Activated CD4-positive, alpha-beta T cell treated with anti-CD3 and anti-CD28 coated beads, Interleukin-2, amount 10 ng/mL, durations not matched to agents 7 days and 5 days (primary cell): ENCODE measurements around the gene NUP42. TPM values are rescaled to one million over a fixed set of nuclear protein-coding genes. Genes with fewer than 3 reads are reported as not detected.

Experiments
- CTCF ChIA-PET: fragments of 350-600 bp; sonication (Branson Sonifier 250); formaldehyde crosslinking; loops from one replicate; lab custom pipeline; 2021; ENCODE audit warnings: antibody characterized with exemption; lab: Charles Lee
- POLR2A ChIA-PET: fragments of 350-600 bp; sonication (Branson Sonifier 250); formaldehyde crosslinking; loops from one replicate; lab custom pipeline; 2021; ENCODE audit warnings: antibody characterized with exemption; lab: Charles Lee
- DNase-seq: peaks from one replicate; pipeline ENCODE4 v3.0.0-alpha.2; 2020
- H3K27ac Mint-ChIP-seq: one replicate; pipeline ENCODE4 v1.8.0; 2021; ENCODE audit warnings: mild to moderate bottlenecking, moderate library complexity, mixed read lengths
- H3K27me3 Mint-ChIP-seq: one replicate; pipeline ENCODE4 v1.8.0; 2021; ENCODE audit warnings: mixed read lengths
- H3K36me3 Mint-ChIP-seq: one replicate; pipeline ENCODE4 v1.8.0; 2021; ENCODE audit warnings: low read depth, mixed read lengths
- H3K4me1 Mint-ChIP-seq: one replicate; pipeline ENCODE4 v1.8.0; 2021; ENCODE audit warnings: mixed read lengths
- H3K4me3 Mint-ChIP-seq: one replicate; pipeline ENCODE4 v1.8.0; 2021; ENCODE audit warnings: mild to moderate bottlenecking, moderate library complexity, mixed read lengths
- H3K9me3 Mint-ChIP-seq: one replicate; pipeline ENCODE4 v1.8.0; 2021; ENCODE audit warnings: mixed read lengths
- total RNA-seq, 2 experiments: library from RNA; stranded (reverse); gene quantifications; one replicate each; pipeline ENCODE4 v1.2.3, GENCODE V29; 2021

NUP42 gene
- total RNA-seq, 2 experiments from 2014 or later = 37.9 to 43.8 TPM

GRCh38 chr7:23207021-23207420 lies 25.2 kb downstream of the NUP42 start:
- Mint-ChIP-seq H3K4me3 (no peak overlapping the region), H3K4me1 (peaks cover 8% of the 10 kb centered on the region), H3K36me3 (peaks cover 27% of the 10 kb centered on the region), H3K27me3 (peaks cover 31% of the 10 kb centered on the region), H3K27ac (no peak overlapping the region), H3K9me3 (no peaks in the 10 kb centered on the region)
- no peak for DNase-seq
- POLR2A ChIA-PET = no interaction called here
- CTCF ChIA-PET = no interaction called here

- H3K4me3 Mint-ChIP-seq = no peak overlapping the region
- no peak for DNase-seq
- H3K9me3 Mint-ChIP-seq = no peaks in the 10 kb centered on the region
- peaks cover 8% of the 10 kb centered on the region for H3K4me1 Mint-ChIP-seq
- ChIA-PET CTCF (no interaction called here), POLR2A (no interaction called here)
- H3K27me3 Mint-ChIP-seq = peaks cover 31% of the 10 kb centered on the region
- H3K27ac Mint-ChIP-seq = no peak overlapping the region
- H3K36me3 Mint-ChIP-seq = peaks cover 27% of the 10 kb centered on the region
These were observed 26.0 kb downstream of the NUP42 start for GRCh38 chr7:23207884-23208283.

GRCh38 chr7:23208316-23208715 lies 26.5 kb downstream of the NUP42 start:
- Mint-ChIP-seq H3K9me3 (no peaks in the 10 kb centered on the region), H3K36me3 (peaks cover 23% of the 10 kb centered on the region), H3K4me3 (no peak overlapping the region), H3K27ac (no peak overlapping the region), H3K27me3 (peaks cover 31% of the 10 kb centered on the region), H3K4me1 (peaks cover 8% of the 10 kb centered on the region)
- ChIA-PET CTCF (no interaction called here), POLR2A (no interaction called here)
- DNase-seq = no peak

GRCh38 chr7:23210506-23210905 lies 28.7 kb downstream of the NUP42 start:
- no peak for DNase-seq
- ChIA-PET POLR2A (no interaction called here), CTCF (no interaction called here)
- Mint-ChIP-seq H3K4me1 (peaks cover 5% of the 10 kb centered on the region), H3K9me3 (no peaks in the 10 kb centered on the region), H3K4me3 (no peak overlapping the region), H3K36me3 (peaks cover 5% of the 10 kb centered on the region), H3K27me3 (peaks cover 28% of the 10 kb centered on the region), H3K27ac (no peak overlapping the region)

- no peak for DNase-seq
- Mint-ChIP-seq H3K4me1 (peaks cover 2% of the 10 kb centered on the region), H3K36me3 (peaks cover 1% of the 10 kb centered on the region), H3K4me3 (no peak overlapping the region), H3K27me3 (peaks cover 23% of the 10 kb centered on the region), H3K9me3 (no peaks in the 10 kb centered on the region), H3K27ac (no peak overlapping the region)
- CTCF ChIA-PET = no interaction called here
- POLR2A ChIA-PET = no interaction called here
These were observed 29.7 kb downstream of the NUP42 start for GRCh38 chr7:23211589-23211988.

- CTCF ChIA-PET = no interaction called here
- POLR2A ChIA-PET = no interaction called here
These were observed 30.5 kb downstream of the NUP42 start for GRCh38 chr7:23212395-23212794.

GRCh38 chr7:23212841-23213240 lies 31.0 kb downstream of the NUP42 start:
- no peak overlapping the region for H3K4me3 Mint-ChIP-seq

More at GRCh38 chr7:23212395-23212794, 30.5 kb downstream of the NUP42 start:
- Mint-ChIP-seq H3K4me3 (no peak overlapping the region), H3K9me3 (no peaks in the 10 kb centered on the region), H3K4me1 (no peaks in the 10 kb centered on the region), H3K36me3 (no peaks in the 10 kb centered on the region), H3K27ac (no peak overlapping the region), H3K27me3 (peaks cover 15% of the 10 kb centered on the region)
- DNase-seq = no peak

GRCh38 chr7:23213755-23214154 lies 31.9 kb downstream of the NUP42 start:
- Mint-ChIP-seq H3K4me1 (no peaks in the 10 kb centered on the region), H3K36me3 (no peaks in the 10 kb centered on the region), H3K27ac (no peak overlapping the region), H3K9me3 (no peaks in the 10 kb centered on the region), H3K27me3 (peaks cover 8% of the 10 kb centered on the region), H3K4me3 (no peak overlapping the region)
- no peak for DNase-seq
- ChIA-PET CTCF (no interaction called here), POLR2A (no interaction called here)

More at GRCh38 chr7:23212841-23213240, 31.0 kb downstream of the NUP42 start:
- Mint-ChIP-seq H3K4me1 (no peaks in the 10 kb centered on the region), H3K27ac (no peak overlapping the region), H3K36me3 (no peaks in the 10 kb centered on the region), H3K9me3 (no peaks in the 10 kb centered on the region), H3K27me3 (peaks cover 11% of the 10 kb centered on the region)
- no peak for DNase-seq
- ChIA-PET CTCF (no interaction called here), POLR2A (no interaction called here)

GRCh38 chr7:23214423-23214822 lies 32.6 kb downstream of the NUP42 start:
- no peaks in the 10 kb centered on the region for H3K36me3 Mint-ChIP-seq
- H3K27me3 Mint-ChIP-seq = peaks cover 8% of the 10 kb centered on the region
- no peaks in the 10 kb centered on the region for H3K9me3 Mint-ChIP-seq
- no peaks in the 10 kb centered on the region for H3K4me1 Mint-ChIP-seq
- no peak overlapping the region for H3K4me3 Mint-ChIP-seq
- ChIA-PET CTCF (interaction anchor here (1.3 kb wide), 1 partner anchor 12 kb away, joined by 3 read pairs; no protein-coding TSS in a partner anchor), POLR2A (no interaction called here)
- H3K27ac Mint-ChIP-seq = no peak overlapping the region
- no peak for DNase-seq

- DNase-seq = no peak
- Mint-ChIP-seq H3K4me3 (no peak overlapping the region), H3K27ac (no peak overlapping the region), H3K9me3 (no peaks in the 10 kb centered on the region), H3K36me3 (no peaks in the 10 kb centered on the region), H3K27me3 (peaks cover 8% of the 10 kb centered on the region), H3K4me1 (no peaks in the 10 kb centered on the region)
- POLR2A ChIA-PET = no interaction called here
- CTCF ChIA-PET = interaction anchor here (1.3 kb wide), 1 partner anchor 12 kb away, joined by 3 read pairs; no protein-coding TSS in a partner anchor
These were observed 33.1 kb downstream of the NUP42 start for GRCh38 chr7:23214938-23215337.

- no peaks in the 10 kb centered on the region for H3K9me3 Mint-ChIP-seq
- CTCF ChIA-PET = no interaction called here
- peaks cover 4% of the 10 kb centered on the region for H3K27me3 Mint-ChIP-seq
These were observed 34.2 kb downstream of the NUP42 start for GRCh38 chr7:23216021-23216420.

GRCh38 chr7:23218196-23218595 lies 36.3 kb downstream of the NUP42 start:
- ChIA-PET POLR2A (no interaction called here), CTCF (interaction anchor here (1.5 to 1.7 kb wide), 2 partner anchors 9 to 54 kb away, joined by 4 to 5 read pairs; no protein-coding TSS in a partner anchor)
- H3K4me3 Mint-ChIP-seq = no peak overlapping the region
- peaks cover 5% of the 10 kb centered on the region for H3K27me3 Mint-ChIP-seq
- DNase-seq = no peak
- H3K27ac Mint-ChIP-seq = no peak overlapping the region
- no peaks in the 10 kb centered on the region for H3K9me3 Mint-ChIP-seq
- H3K4me1 Mint-ChIP-seq = no peaks in the 10 kb centered on the region
- H3K36me3 Mint-ChIP-seq = no peaks in the 10 kb centered on the region

More at GRCh38 chr7:23216021-23216420, 34.2 kb downstream of the NUP42 start:
- no peaks in the 10 kb centered on the region for H3K36me3 Mint-ChIP-seq
- H3K4me3 Mint-ChIP-seq = no peak overlapping the region
- no peak overlapping the region for H3K27ac Mint-ChIP-seq
- POLR2A ChIA-PET = no interaction called here
- no peaks in the 10 kb centered on the region for H3K4me1 Mint-ChIP-seq
- no peak for DNase-seq

GRCh38 chr7:23220690-23221305 lies 39.0 kb downstream of the NUP42 start:
- no peaks in the 10 kb centered on the region for H3K4me1 Mint-ChIP-seq
- no peaks in the 10 kb centered on the region for H3K36me3 Mint-ChIP-seq
- H3K4me3 Mint-ChIP-seq = no peak overlapping the region
- CTCF ChIA-PET = no interaction called here
- peaks cover 15% of the 10 kb centered on the region for H3K27me3 Mint-ChIP-seq
- DNase-seq = no peak
- H3K27ac Mint-ChIP-seq = no peak overlapping the region
- H3K9me3 Mint-ChIP-seq = no peaks in the 10 kb centered on the region
- POLR2A ChIA-PET = no interaction called here
